Measurements from ENCODE around the gene LCN15. TPM values are rescaled to one million over a fixed set of nuclear protein-coding genes. Genes with fewer than 3 reads are reported as not detected.

The LCN15 gene
- total and polyA plus RNA-seq, 2 of the 13 experiments (the other 11 are each of a cell fraction or from before 2014, with no cell fraction given), result 1.3 to 53.7 TPM

DNA sequence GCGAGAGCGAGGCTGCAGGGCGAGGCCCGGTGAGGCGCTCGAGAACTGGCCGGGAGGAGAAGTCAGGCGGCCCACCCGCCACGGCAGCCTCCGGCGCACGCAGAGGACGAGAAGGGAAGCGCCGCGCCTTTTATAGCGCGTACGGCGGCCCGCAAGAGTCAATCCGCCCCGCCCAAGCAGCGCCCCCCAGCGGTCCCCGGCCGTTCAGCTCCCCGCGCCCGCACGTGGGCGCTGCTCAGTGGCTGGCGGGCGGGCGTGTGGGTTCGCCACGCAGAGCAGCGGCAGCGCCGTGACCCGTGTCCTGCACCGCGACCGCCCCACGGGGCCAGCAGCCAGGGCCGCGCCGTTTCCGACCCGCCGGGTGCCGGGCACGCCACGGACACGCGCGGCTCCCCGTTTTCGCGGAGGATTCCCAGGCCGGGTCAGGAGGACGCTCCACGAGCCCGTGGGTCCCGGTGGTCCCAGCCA, 36.2 kb downstream of the LCN15 start (continued):
- no peak for TF ChIP-seq RNF219 (CRISPR knock-in tag; IDR thresholded peaks at IDR 0.05)
- TF ChIP-seq AHR (CRISPR knock-in tag; IDR thresholded peaks at IDR 0.05), result peak; percentile 72; the same call in 1 of the 2 replicates
- TF ChIP-seq ZBTB38 (CRISPR knock-in tag; IDR thresholded peaks at IDR 0.05), result peak; percentile 85
- TF ChIP-seq PITX1 (CRISPR knock-in tag; IDR thresholded peaks at IDR 0.05), result peak; percentile 26
- TF ChIP-seq, protein P1, sequence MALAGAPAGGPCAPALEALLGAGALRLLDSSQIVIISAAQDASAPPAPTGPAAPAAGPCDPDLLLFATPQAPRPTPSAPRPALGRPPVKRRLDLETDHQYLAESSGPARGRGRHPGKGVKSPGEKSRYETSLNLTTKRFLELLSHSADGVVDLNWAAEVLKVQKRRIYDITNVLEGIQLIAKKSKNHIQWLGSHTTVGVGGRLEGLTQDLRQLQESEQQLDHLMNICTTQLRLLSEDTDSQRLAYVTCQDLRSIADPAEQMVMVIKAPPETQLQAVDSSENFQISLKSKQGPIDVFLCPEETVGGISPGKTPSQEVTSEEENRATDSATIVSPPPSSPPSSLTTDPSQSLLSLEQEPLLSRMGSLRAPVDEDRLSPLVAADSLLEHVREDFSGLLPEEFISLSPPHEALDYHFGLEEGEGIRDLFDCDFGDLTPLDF (CRISPR knock-in tag; IDR thresholded peaks at IDR 0.05), result no peak; the same call in 1 of the 2 replicates
- peak; percentile 82 for TF ChIP-seq MED1 (CRISPR knock-in tag; IDR thresholded peaks at IDR 0.05)
- TF ChIP-seq ZNF512B (CRISPR knock-in tag; IDR thresholded peaks at IDR 0.05; ENCODE audit: borderline replicate concordance), result no peak
- TF ChIP-seq SKI (IDR thresholded peaks at IDR 0.05; ENCODE audit: partially characterized antibody), result peak; percentile 67
- TF ChIP-seq DPF2 (CRISPR knock-in tag; IDR thresholded peaks at IDR 0.05; ENCODE audit: borderline replicate concordance, low read depth), result no peak
- no peak for TF ChIP-seq TBX3 (IDR thresholded peaks at IDR 0.05; ENCODE audit: borderline replicate concordance)
- peak; percentile 57; the same call in 1 of the 2 replicates for TF ChIP-seq ZNF121 (CRISPR knock-in tag; IDR thresholded peaks at IDR 0.05)
- TF ChIP-seq ZNF501 (CRISPR knock-in tag; IDR thresholded peaks at IDR 0.05), result no peak; the same call in 1 of the 2 replicates
- TF ChIP-seq PLRG1 (conservative IDR thresholded peaks at IDR 0.05), result no peak
- peak; percentile 72 for TF ChIP-seq IKZF4 (CRISPR knock-in tag; IDR thresholded peaks at IDR 0.05; ENCODE audit: borderline replicate concordance, low read depth, not compliant biosample characterization)
- TF ChIP-seq ZNF629 (CRISPR knock-in tag; conservative IDR thresholded peaks at IDR 0.05), result no peak; the same call in 1 of the 2 replicates
- peak; percentile 21; the same call in 1 of the 2 replicates for TF ChIP-seq HMG20A (CRISPR knock-in tag; IDR thresholded peaks at IDR 0.05; ENCODE audit: borderline replicate concordance)
- TF ChIP-seq MED8 (CRISPR knock-in tag; IDR thresholded peaks at IDR 0.05; ENCODE audit: insufficient replicate concordance), result peak; percentile 63
- no peak for TF ChIP-seq STAT5B (CRISPR knock-in tag; IDR thresholded peaks at IDR 0.05)
- TF ChIP-seq, protein P2, sequence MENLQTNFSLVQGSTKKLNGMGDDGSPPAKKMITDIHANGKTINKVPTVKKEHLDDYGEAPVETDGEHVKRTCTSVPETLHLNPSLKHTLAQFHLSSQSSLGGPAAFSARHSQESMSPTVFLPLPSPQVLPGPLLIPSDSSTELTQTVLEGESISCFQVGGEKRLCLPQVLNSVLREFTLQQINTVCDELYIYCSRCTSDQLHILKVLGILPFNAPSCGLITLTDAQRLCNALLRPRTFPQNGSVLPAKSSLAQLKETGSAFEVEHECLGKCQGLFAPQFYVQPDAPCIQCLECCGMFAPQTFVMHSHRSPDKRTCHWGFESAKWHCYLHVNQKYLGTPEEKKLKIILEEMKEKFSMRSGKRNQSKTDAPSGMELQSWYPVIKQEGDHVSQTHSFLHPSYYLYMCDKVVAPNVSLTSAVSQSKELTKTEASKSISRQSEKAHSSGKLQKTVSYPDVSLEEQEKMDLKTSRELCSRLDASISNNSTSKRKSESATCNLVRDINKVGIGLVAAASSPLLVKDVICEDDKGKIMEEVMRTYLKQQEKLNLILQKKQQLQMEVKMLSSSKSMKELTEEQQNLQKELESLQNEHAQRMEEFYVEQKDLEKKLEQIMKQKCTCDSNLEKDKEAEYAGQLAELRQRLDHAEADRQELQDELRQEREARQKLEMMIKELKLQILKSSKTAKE (CRISPR knock-in tag; IDR thresholded peaks at IDR 0.05; ENCODE audit: borderline replicate concordance), result peak; percentile 35; the same call in 1 of the 2 replicates
- 0 out of 2 replicates have a peak, but pooled peaks have one; percentile 23 for TF ChIP-seq PAX8 (CRISPR knock-in tag; IDR thresholded peaks at IDR 0.05; ENCODE audit: borderline replicate concordance)
- TF ChIP-seq ZNF605 (CRISPR knock-in tag; IDR thresholded peaks at IDR 0.05), result no peak
